Type B pancreatic cell (in vitro differentiated cells): Measurements from ENCODE around the gene EFEMP2. TPM values are rescaled to one million over a fixed set of nuclear protein-coding genes. Genes with fewer than 3 reads are reported as not detected.

ENCODE experiments used
- DNase-seq: peaks from one replicate; pipeline ENCODE4 v3.0.0; 2021; ENCODE audit warnings: mixed read lengths; ENCODE audit not compliant: unreplicated experiment; ENCODE audit errors: extremely low spot score
- H3K27ac Mint-ChIP-seq: 2 replicates; pipeline ENCODE4 v1.8.0; 2021; ENCODE audit warnings: mild to moderate bottlenecking, mixed read lengths
- H3K27me3 Mint-ChIP-seq: 2 replicates; pipeline ENCODE4 v1.8.0; 2021; ENCODE audit warnings: mixed read lengths
- H3K36me3 Mint-ChIP-seq: 2 replicates; pipeline ENCODE4 v1.8.0; 2021; ENCODE audit warnings: mixed read lengths
- H3K4me1 Mint-ChIP-seq: one replicate; pipeline ENCODE4 v1.8.0; 2021; ENCODE audit warnings: mixed read lengths; ENCODE audit not compliant: unreplicated experiment
- H3K4me3 Mint-ChIP-seq: 2 replicates; pipeline ENCODE4 v1.8.0; 2021; ENCODE audit warnings: mild to moderate bottlenecking, mixed read lengths
- H3K9me3 Mint-ChIP-seq: 2 replicates; pipeline ENCODE4 v1.8.0; 2021; ENCODE audit warnings: mixed read lengths
- CTCF ChIP-seq: fragments of 200-600 bp; sonication (generic); conservative IDR thresholded peaks from 2 replicates; pipeline ENCODE4 v1.5.0; 2021; ENCODE audit warnings: antibody characterized with exemption, mild to moderate bottlenecking
- total RNA-seq: library from RNA; stranded (reverse); gene quantifications from 2 replicates; pipeline ENCODE4 v1.2.1, GENCODE V29; 2021; ENCODE audit warnings: low replicate concordance

The EFEMP2 gene
- total RNA-seq, 1 donor from 2014 or later: 24.5 TPM

- no peak for TF ChIP-seq CTCF
These were observed 26.9 kb upstream of the EFEMP2 start for GRCh38 chr11:65899356-65900124.

GRCh38 chr11:65898656-65899355, 26.2 kb upstream of the EFEMP2 start:
- no peaks in the 10 kb centered on the region for H3K36me3 Mint-ChIP-seq
- no peak for DNase-seq
- H3K9me3 Mint-ChIP-seq: no peaks in the 10 kb centered on the region
- peak overlapping the region; percentile 86 for H3K4me3 Mint-ChIP-seq
- no peak for TF ChIP-seq CTCF
- peak overlapping the region; percentile 87 for H3K27ac Mint-ChIP-seq
- peaks cover 74% of the 10 kb centered on the region for H3K27me3 Mint-ChIP-seq
- H3K4me1 Mint-ChIP-seq: no peaks in the 10 kb centered on the region

More at GRCh38 chr11:65899356-65900124, 26.9 kb upstream of the EFEMP2 start:
- H3K27ac Mint-ChIP-seq: no peak overlapping the region
- H3K36me3 Mint-ChIP-seq: no peaks in the 10 kb centered on the region
- H3K27me3 Mint-ChIP-seq: peaks cover 76% of the 10 kb centered on the region
- H3K4me1 Mint-ChIP-seq: no peaks in the 10 kb centered on the region
- no peaks in the 10 kb centered on the region for H3K9me3 Mint-ChIP-seq
- H3K4me3 Mint-ChIP-seq: peak overlapping the region; percentile 72
- DNase-seq: no peak

GRCh38 chr11:65897020-65897471, 24.4 kb upstream of the EFEMP2 start:
- Mint-ChIP-seq H3K9me3 (no peaks in the 10 kb centered on the region), H3K4me1 (peaks cover 8% of the 10 kb centered on the region), H3K27ac (no peak overlapping the region), H3K4me3 (peak overlapping the region; percentile 61), H3K27me3 (peaks cover 64% of the 10 kb centered on the region), H3K36me3 (no peaks in the 10 kb centered on the region)
- no peak for DNase-seq
- no peak for TF ChIP-seq CTCF

GRCh38 chr11:65896034-65896999, 23.7 kb upstream of the EFEMP2 start:
- peaks cover 8% of the 10 kb centered on the region for H3K4me1 Mint-ChIP-seq
- peak overlapping the region; percentile 69 for H3K27ac Mint-ChIP-seq
- H3K9me3 Mint-ChIP-seq: no peaks in the 10 kb centered on the region
- H3K4me3 Mint-ChIP-seq: no peak overlapping the region
- H3K36me3 Mint-ChIP-seq: no peaks in the 10 kb centered on the region
- peaks cover 57% of the 10 kb centered on the region for H3K27me3 Mint-ChIP-seq
- no peak for DNase-seq
- no peak for TF ChIP-seq CTCF

- Mint-ChIP-seq H3K9me3 (no peaks in the 10 kb centered on the region), H3K4me1 (peaks cover 8% of the 10 kb centered on the region)
These were observed 22.9 kb upstream of the EFEMP2 start for GRCh38 chr11:65895482-65895981.

More at GRCh38 chr11:65895482-65895981, 22.9 kb upstream of the EFEMP2 start:
- TF ChIP-seq CTCF: no peak
- H3K36me3 Mint-ChIP-seq: no peaks in the 10 kb centered on the region
- DNase-seq: no peak
- H3K4me3 Mint-ChIP-seq: peak overlapping the region; percentile 1
- H3K27ac Mint-ChIP-seq: peak overlapping the region; percentile 69
- H3K27me3 Mint-ChIP-seq: peaks cover 49% of the 10 kb centered on the region
